GM18870 (cell line): Measurements from ENCODE around the gene LRRC27.

Experiments
- ATAC-seq: cut with Tn5 transposase; IDR thresholded peaks from one replicate; pipeline ENCODE4 v1.9.1; 2021; ENCODE audit warnings: moderate library complexity; ENCODE audit not compliant: unreplicated experiment

The LRRC27 gene

GRCh38 chr10:132421847-132422751 is 90.1 kb downstream of the LRRC27 start:
- no peak for ATAC-seq

GRCh38 chr10:132422903-132423825 is 91.2 kb downstream of the LRRC27 start:
- no peak for ATAC-seq

- ATAC-seq: no peak
Measured at GRCh38 chr10:132423966-132424861, 92.2 kb downstream of the LRRC27 start.

GRCh38 chr10:132425029-132425756 is 93.2 kb downstream of the LRRC27 start:
- ATAC-seq: no peak

GRCh38 chr10:132425757-132426155 is 93.8 kb downstream of the LRRC27 start:
- ATAC-seq: no peak

GRCh38 chr10:132427006-132427771 is 95.2 kb downstream of the LRRC27 start:
- no peak for ATAC-seq

GRCh38 chr10:132427939-132428367 is 96.0 kb downstream of the LRRC27 start:
- no peak for ATAC-seq

- no peak for ATAC-seq
Measured at GRCh38 chr10:132428486-132428995, 96.5 kb downstream of the LRRC27 start.
